ENCODE results near the gene SERPIND1.
"Not testable (repeated sequence)": the region's sequence is repeated elsewhere in the genome, so short reads cannot be mapped to it uniquely, and the experiment has no call there.

Gene SERPIND1

DNA sequence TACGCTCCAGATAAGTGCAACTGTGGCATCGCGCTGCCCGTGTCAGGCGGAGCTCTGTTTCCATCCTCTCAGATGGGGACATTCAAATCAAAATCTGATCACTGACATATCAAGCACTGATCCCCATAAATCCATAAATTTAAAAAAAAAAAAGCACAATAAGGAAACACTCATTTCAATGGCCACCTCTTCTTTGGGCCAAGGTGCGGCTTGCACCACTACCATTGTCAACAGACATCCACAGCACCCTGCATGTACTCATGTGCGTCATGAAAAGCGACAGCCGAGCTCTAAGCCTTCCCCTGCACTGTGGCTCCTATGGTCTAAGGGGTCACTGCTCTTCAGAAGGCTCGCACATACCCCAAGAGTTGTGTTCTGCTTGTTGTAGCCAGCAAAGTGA lies 26.7 kb upstream of the SERPIND1 start:
- no peak for DNase-seq (ENCODE audit: low spot score)

DNA sequence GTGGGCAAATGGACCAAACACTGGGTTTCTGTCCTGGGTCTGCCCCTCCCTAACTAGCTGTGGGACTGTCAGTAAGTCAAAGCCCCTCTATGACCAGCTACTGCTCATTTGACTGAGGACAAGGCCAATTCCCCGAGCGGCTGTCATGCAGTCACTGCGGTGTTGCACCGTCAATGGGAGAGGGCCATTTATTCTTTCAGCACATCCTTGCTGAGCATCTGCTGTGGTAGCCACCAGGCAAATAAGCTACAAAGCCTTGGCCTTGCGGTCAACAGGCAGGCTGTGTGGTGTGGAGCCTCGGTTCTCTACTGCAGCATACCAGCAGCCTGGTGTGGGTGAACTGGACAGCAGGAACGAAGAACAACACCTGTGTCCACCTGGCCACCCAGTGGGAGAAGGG lies 25.8 kb upstream of the SERPIND1 start:
- DNase-seq (ENCODE audit: low spot score), result no peak

DNA sequence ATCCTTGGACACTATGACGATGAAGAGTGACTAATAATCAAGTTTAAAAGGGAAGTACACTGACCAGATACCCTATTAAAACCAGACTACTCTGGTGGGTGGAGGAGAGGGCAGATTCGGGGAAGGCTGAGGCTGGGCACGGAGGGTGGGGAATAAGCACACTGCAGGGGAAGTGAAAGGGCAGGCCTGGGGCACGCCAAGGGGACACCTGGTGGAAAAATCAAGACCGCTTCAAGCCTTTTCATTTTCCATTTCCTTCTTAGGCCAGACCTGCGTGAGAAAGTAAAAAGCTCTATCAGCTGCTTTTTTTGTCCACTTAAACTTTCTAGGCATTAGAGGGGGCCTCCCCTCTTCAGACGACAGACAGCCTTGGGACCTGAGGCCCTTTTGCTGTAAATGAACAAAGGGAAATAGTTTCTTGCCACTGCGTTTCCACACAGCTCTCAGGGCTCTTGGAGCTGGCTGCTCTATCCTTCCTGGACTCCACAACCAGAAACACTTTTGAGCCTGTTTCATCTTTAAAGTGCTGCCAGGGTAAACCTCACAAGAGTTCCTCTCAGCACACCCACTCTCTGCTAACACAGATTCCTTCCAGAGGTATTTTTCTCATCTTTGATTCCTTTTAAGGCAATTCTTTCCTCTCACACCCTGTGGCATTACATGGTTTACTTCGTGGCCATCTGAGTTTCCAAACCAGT lies 25.0 kb upstream of the SERPIND1 start:
- no peak for DNase-seq (ENCODE audit: low spot score)

DNA sequence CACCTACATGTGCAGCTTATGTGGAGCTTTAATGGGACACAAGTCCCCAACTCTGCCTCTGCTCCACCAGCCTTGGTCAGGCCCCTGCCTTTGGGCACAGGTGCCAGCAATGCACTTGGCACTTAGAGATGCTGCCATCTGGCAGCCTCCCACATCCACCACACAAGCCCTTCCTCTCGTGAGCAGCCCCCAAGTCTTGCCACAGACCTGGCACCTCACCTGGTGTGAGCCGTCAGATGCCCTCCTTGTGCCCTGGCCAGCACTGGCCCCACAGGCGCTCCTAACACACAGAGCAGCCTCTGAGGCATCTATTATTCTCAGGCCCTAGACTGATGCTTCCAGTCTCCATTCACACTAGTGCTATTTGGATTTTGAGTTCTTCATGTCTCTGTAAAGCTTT lies 24.5 kb upstream of the SERPIND1 start:
- DNase-seq (ENCODE audit: low spot score), result no peak

DNA sequence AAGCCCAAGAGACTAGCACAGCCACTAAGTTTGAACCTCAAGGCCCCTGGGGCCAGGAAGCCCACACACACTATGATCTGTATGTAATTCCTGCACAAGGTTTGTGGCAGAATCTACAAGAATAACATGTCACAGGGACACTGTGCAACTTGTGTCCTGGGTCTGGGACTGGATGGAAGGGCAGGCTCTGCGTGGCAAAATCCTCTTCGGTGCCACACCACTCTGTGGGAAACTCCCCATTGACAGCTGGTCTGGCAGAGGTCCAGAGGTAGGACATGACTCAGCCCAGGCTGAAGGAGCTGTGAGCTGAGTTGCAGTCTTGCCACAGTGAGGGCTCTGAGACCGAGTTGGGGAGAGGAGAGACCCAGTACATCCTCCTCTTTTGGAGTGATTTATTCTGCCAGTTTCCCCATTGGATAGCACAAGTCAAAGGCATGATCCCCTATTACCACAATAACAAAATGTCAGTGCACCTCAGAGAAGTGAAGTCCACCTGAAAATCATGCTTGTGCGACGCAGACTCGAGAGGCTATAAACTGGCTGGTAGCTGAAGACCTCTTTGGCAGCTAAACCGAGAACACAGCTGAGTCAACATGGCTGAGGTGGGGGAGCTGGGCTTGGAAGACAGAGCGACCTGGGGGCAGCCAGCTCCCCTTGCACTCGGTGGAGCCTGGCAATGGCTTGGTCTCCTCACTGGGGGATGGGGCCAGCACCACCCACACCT lies 23.3 kb upstream of the SERPIND1 start:
- peak; percentile 34 for DNase-seq (ENCODE audit: low spot score)

DNA sequence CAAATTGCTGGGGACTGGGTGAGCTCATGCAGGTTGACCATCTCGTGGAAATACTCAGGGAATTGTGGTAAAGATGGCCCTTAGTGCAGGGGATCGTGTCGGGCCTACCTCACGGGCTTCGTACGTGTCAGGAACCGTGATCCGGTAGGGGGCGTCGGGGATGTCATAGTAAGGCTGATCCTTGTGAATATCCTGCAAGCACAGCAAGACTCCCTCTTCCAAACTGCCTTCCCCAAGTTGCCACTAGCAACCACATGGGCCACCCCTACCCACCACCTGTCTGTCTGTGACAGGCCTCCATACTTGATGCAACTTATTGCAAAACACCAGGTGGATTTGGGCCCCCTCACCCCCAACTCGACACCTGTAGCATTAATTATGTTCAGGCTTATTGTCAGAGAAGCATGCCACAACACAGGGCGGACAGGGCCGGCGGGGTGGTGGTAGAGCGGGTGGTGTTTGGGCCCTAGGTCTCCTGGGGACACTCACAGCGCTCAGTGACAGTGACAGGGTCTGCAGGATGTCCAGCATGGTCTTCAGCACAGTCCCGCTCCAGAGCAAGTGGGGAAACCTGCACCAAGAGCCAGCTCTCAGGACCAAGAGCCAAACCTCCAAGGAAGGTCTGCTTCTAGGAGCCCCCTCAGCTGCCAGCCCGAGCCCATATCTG lies 22.6 kb upstream of the SERPIND1 start:
- no peak for DNase-seq (ENCODE audit: low spot score)

DNA sequence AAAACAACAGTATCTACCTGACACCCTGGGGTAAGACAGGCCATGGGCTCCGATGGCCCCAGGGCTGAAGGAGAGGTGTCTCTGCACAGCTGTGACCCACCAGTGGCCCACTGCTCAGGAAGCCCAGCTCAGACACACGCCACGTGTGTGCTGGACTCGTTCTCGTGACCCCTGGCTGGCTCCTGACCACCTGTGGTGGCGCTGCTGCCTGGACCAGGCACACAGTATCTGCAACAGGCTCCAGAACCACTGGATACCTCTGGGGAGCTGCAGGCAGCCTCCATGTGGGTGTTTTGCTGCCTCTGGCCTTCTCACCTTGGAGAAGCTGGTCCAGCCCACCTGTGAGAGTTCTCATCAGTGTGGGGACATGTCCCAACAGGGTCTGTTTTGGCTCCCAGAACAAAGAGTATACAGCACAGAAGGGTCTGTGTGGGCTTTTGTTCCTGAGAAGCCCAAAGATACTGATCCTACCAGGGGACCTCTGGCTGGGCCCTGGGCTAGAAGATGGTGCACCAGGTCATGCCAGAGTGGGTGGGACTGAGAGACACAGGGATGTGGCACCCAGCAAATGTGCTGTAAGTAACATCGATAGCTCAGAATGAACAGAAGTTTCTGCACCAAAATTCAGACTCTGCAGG lies 21.7 kb upstream of the SERPIND1 start:
- no peak for DNase-seq (ENCODE audit: low spot score)

DNA sequence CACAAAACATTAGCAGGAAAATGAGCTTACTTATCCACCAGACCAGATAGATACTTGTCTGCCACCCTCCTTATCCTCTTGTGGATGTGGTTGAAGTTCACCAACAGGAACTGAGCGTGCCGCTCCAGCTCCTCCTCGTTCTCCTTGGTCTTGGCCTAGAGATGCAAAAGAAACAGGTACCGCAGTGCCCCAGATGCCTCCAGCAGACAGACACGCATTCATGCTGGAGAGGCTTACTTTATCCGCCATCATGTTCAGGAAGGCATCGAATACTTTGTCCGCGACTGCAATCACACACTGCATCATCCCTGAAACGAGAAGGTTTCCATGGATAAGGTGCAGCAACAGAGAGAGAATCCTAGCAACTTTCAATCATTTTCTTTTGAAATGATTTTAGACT lies 21.0 kb upstream of the SERPIND1 start:
- DNase-seq (ENCODE audit: low spot score), result no peak

DNA sequence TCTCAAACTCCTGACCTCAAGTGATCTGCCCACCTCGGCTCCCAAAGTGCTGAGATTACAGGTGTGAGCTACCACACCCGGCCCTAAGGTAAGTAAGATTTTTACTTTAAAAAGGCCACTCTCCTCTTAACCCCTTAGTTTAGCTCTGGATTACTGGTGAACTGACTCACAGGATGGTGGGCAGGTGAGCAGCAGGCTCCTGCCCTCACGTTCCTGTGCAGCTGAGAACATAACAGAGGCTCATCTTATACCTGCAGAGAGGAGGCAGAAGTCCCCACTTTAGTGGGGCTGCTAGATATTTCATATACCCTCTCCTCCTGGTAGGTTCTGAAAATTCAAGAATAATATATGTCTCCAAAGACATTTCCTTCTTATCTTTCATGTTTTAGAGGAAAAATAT lies 17.1 kb upstream of the SERPIND1 start:
- DNase-seq (ENCODE audit: low spot score), result no peak

DNA sequence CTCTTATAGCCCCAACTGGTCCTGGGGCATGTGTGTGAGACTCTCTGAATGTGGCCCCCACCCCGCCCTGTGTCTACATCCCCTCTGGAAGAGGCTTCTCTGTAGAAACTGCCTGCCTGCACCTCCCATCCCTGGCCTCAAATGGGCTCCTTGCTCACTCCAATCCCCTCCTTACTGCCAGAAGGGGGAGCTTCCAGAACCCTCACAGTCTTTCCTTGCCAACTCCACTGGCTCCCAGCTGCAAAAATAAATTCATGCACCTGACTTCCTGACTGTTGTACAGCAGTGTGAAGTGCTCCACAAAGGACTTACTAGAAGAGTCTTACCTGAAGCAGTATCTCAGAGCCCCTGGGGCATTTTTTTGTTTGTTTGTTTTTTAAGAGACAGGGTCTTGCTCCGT lies 15.2 kb upstream of the SERPIND1 start:
- no peak for DNase-seq (ENCODE audit: low spot score)

DNA sequence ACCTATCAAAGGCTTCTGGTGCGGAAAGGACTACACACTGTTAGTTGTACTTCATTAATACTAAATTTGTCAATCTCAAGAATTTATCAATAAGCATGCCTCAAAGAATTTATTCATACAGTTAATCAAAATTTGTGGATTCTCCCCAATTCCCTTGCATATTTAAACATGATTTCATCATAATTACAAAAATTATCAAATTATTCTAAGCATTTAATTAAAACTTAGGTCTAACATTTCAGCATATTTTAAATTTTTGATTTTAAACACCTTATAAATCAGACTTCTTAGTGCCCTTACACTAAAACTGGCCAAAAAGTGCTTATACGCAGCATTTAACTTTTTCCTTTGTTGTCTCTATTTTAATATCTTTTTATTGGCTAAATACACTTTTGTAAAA lies 13.8 kb upstream of the SERPIND1 start:
- DNase-seq (ENCODE audit: low spot score), result no peak

DNA sequence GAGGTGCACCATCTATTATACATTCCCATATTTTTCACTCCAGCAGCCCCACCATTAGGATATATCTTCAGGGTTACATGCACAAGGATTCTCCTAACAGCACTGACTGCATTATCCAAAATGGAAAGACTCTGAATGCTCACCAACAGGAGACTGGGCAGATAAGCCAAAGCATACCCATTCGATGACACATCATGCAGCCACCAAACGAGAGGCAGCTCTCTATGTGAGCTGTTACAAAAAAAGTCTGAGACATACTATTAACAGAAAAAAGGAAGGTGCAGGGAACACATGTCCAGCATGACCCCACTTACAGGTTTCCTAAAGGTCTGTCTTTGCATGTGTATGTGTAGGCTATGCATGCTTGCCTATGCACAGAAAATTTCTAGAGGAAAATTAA lies 12.4 kb upstream of the SERPIND1 start:
- no peak for DNase-seq (ENCODE audit: low spot score)

DNA sequence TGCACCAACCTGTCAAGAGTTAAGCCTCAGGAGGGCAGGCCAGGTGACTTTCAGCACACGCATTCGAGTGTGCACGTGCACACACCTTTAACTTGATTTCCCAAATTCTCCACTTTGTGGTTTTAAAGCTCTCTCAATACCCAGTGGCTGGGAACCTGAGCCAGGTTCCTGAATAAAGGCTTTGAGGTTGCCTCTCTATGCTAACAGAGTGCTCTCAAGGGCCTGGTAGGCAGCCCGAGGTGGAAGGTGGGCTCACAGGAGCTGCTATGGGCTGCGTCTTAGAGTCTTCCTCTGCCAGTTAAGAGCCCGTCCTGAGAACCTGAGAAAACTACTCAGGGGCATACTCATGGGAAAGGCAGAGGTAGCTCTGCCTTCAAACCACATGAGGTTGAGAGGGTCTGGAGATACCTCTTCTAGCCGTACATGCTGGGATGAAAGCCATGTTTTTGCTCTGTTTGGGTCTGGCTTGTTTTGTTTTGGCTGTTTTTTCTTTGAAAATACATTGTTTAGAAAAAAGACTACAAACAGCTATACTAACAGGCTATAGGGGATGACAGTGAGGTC lies 11.6 kb upstream of the SERPIND1 start:
- no peak for DNase-seq (ENCODE audit: low spot score)

DNA sequence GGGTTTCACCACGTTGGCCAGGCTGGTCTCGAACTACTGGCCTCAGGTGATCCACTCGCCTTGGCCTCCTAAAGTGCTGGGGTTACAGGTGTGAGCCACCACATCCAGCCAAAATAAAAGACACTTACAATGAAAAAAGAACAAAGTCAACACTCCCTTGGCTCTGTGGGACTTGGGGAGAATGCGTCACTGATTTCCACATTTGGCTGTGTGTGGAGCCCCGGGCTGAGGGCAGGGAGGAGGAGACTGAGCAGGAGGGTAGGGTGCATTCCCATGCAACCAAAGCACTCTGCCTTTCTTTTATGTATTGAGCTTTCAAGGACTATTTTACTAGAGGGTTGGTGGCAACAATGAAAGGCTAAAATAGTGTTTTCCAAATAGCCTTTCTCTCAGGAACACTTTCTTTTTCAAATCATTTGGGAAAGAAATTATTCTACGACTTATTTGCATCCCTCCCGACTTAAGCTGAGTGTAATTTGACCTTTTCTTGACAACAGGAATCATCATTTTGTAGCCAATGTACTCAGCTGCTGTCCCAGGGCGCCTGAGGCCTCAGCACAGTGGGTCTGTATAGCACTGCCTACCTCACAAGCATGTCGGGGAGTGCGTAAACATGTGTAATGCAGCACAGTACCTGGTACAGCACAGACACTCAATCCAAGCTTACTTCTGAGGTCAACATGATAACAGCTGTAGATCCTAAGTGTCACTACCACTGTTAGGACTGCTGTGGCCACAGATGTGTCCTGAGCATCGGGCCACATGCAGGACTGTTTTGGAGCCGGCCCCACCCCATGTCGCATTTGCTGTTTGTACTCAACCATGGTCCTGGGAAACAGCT lies 10.1 kb upstream of the SERPIND1 start:
- no peak for DNase-seq (ENCODE audit: low spot score)

DNA sequence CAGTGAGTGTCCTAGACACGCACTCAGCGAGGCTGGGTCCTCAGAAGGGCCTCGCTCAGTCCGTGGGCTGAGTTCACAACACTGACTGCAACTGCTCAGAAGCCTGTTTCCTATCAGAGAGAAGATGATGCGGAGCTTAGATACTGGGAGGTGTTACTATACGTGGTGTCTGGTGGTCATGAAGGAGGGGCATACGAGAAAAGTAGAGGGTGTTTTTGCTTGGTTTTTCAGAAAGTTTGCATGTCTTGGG lies 9.5 kb upstream of the SERPIND1 start:
- no peak for DNase-seq (ENCODE audit: low spot score)

DNA sequence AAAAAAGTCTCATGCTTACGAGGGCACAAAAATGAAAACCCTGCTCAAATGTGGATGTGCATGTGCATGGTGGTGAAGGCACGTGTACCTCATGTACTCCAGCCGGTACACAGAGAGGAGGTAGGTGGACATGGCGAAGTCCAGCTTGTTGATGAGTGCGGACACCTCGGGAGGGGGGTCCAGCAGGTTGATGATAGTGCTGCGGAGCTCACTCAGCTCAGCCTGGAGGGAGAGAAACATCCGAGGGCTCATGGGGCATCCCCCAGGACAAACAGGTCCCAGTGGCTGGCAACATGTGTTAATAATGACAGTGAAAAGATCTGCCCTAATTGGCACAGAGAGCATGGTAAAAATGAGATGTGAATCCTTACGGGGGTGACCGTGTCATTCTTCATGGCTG lies 9.2 kb upstream of the SERPIND1 start:
- no peak for DNase-seq (ENCODE audit: low spot score)

DNA sequence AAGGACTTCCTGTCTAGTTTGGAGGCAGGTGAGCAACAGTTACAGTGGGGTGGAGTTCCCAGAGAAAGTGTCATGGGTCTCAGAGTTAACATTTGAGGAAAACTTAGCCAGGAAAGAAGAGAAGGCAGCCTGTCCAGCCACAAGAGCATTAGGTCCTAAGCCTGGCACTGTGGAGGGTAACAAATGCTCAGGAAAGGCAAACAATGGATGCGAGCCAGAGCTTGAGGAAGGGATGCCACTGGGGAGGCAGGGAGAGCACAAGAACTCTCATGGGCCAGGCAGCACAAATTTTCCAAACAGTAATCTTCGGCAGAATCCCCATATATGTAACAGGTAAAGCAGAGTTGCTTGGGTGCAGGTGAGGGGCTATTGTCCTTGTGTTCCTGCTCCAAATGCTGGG lies 8.0 kb upstream of the SERPIND1 start:
- no peak for DNase-seq (ENCODE audit: low spot score)

DNA sequence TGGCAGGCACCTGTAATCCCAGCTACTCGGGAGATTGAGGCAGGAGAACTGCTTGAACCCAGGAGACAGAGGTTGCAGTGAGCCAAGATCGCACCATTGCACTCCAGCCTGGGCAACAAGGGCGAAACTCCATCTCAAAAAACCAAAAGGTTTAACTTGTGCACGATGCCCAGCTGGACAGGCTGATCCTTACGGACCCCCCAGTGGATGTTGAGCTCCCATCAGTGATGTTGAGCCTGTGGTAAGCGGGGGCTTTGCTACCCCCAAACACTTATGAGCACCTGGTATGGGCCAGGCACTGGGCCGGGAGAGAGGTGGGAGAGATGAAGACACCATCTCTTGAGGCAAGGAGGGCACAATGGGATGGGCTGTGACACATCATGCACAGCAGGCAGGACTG lies 7.4 kb upstream of the SERPIND1 start:
- DNase-seq (ENCODE audit: low spot score), result no peak

DNA sequence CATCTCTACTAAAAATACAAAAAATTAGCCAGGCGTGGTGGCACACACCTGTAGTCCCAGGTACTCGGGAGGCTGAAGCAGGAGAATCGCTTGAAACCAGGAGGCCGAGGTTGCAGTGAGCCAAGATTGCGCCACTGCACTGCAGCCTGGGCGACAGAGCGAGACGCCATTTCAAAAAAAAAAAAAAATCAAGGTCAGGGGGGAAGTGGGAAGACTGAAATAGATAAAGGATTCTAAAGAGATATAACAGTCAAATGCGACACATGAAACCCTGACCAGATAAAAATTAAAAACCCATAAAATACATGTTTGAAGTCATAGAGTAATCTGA lies 4.5 kb upstream of the SERPIND1 start:
- DNase-seq (ENCODE audit: low spot score), result not testable (repeated sequence)

DNA sequence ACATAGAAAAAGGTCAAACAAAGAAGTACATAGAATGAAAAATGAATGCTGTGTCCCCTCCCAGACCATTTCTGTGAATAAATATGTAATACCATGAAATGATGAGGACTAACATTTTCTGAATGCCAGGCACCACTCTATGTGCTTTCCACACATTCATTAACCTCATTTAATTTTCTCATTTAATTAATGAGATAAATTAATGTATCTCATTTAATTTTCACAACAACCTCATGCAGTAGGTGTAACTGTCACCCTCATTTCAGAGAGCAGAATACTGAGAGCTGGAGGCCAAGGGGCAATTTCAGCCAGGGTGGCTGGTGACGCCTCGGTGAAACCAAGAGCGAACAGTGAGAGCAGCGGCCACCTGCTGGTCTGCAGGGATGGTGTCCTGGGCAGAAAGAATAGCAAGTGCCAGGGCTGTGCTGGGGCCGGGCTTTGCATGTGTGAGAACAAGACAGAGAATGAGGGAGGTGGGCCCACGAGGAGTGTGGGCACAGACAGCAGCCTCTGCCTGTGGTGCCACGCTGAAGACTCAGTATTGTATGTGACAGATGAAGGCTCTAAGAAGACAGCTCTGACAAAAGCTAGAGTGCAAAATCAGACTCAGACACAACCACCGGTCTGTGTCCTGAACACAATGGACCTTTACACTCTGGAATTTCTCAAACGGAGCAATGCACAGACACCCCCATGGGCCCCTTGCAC lies 1.8 kb upstream of the SERPIND1 start:
- DNase-seq (ENCODE audit: low spot score), result no peak

DNA sequence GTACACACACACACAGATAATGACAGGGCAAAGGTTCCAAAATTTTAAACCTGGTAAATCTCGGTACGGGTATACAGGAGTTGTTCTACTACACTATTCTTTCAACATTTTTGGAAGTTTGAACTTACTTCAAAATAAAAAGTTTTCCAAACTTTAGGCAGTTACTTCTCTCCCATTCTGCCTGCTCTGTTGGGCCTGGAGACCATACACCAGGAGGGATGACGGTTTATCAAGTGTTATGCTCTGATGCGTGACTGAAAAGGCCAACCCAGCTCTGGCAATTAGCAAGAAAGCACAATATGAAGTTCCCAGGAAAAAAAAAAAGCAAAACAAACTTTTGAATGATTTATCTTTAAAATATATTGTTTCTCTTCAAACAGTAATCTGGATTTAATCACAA lies 969 bp downstream of the SERPIND1 start:
- DNase-seq (ENCODE audit: low spot score), result no peak
